Neural progenitor cell (in vitro differentiated cells): Measurements from ENCODE around the gene TFCP2L1. TPM values are rescaled to one million over a fixed set of nuclear protein-coding genes. Genes with fewer than 3 reads are reported as not detected.

Experiments
- DNase-seq: peaks from one replicate; pipeline ENCODE4 v3.0.0-alpha.2; 2016; ENCODE audit warnings: low spot score
- H2AFZ ChIP-seq: fragments of 200-600 bp; sonication (generic); replicated peaks from 2 replicates; pipeline ENCODE4 v1.6.1; 2016; ENCODE audit warnings: antibody characterized with exemption
- H3F3A ChIP-seq: fragments of 200-600 bp; sonication (generic); 2 replicates; pipeline ENCODE4 v1.6.1; 2016; ENCODE audit warnings: antibody characterized with exemption, low read depth
- H3K27ac ChIP-seq: fragments of 200-600 bp; sonication (generic); 2 replicates; pipeline ENCODE4 v1.5.1; 2016; ENCODE audit warnings: mild to moderate bottlenecking
- H3K27me3 ChIP-seq: fragments of 200-600 bp; sonication (generic); 2 replicates; pipeline ENCODE4 v1.6.1; 2016; ENCODE audit warnings: mild to moderate bottlenecking, moderate library complexity
- H3K36me3 ChIP-seq: fragments of 200-600 bp; sonication (generic); 2 replicates; pipeline ENCODE4 v1.5.1; 2016
- H3K4me1 ChIP-seq: fragments of 200-600 bp; sonication (generic); 2 replicates; pipeline ENCODE4 v1.6.1; 2016; ENCODE audit warnings: mixed run types
- H3K4me2 ChIP-seq: fragments of 200-600 bp; sonication (generic); 2 replicates; pipeline ENCODE4 v1.6.1; 2016
- H3K4me3 ChIP-seq: fragments of 200-600 bp; sonication (generic); 2 replicates; pipeline ENCODE4 v1.5.1; 2016
- H3K79me2 ChIP-seq: fragments of 200-600 bp; sonication (generic); 2 replicates; pipeline ENCODE4 v1.6.1; 2016; ENCODE audit warnings: low read depth
- H3K9ac ChIP-seq: fragments of 200-600 bp; sonication (generic); 2 replicates; pipeline ENCODE4 v1.6.1; 2016
- H3K9me3 ChIP-seq: fragments of 200-600 bp; sonication (generic); 2 replicates; pipeline ENCODE4 v1.5.1; 2016; ENCODE audit warnings: low read depth
- H4K20me1 ChIP-seq: fragments of 200-600 bp; sonication (generic); 2 replicates; pipeline ENCODE4 v1.6.1; 2016; ENCODE audit warnings: low read depth
- H3K27ac Mint-ChIP-seq: 3 replicates; pipeline ENCODE4 v1.8.0; 2021; ENCODE audit warnings: mixed read lengths
- H3K27me3 Mint-ChIP-seq: 2 replicates; pipeline ENCODE4 v1.8.0; 2022; ENCODE audit warnings: low read depth, mild to moderate bottlenecking, inconsistent platforms, moderate library complexity, mixed read lengths; ENCODE audit not compliant: insufficient read depth
- H3K36me3 Mint-ChIP-seq: 3 replicates; pipeline ENCODE4 v1.8.0; 2021; ENCODE audit warnings: mixed read lengths
- H3K4me1 Mint-ChIP-seq: 3 replicates; pipeline ENCODE4 v1.8.0; 2021; ENCODE audit warnings: mixed read lengths
- H3K4me3 Mint-ChIP-seq: 3 replicates; pipeline ENCODE4 v1.8.0; 2021; ENCODE audit warnings: mild to moderate bottlenecking, moderate library complexity, mixed read lengths
- H3K9me3 Mint-ChIP-seq: 3 replicates; pipeline ENCODE4 v1.8.0; 2020; ENCODE audit warnings: mixed read lengths
- CTCF ChIP-seq: fragments of 200-600 bp; sonication (generic); IDR thresholded peaks from 2 replicates; pipeline ENCODE4 v1.5.1; 2017; ENCODE audit warnings: antibody characterized with exemption, mild to moderate bottlenecking
- EZH2 ChIP-seq: fragments of 200-600 bp; sonication (generic); IDR thresholded peaks from 2 replicates; pipeline ENCODE4 v1.6.1; 2017; ENCODE audit warnings: antibody characterized with exemption, mild to moderate bottlenecking, moderate library complexity
- EZH2phosphoT487 ChIP-seq: fragments of 200-600 bp; sonication (generic); IDR thresholded peaks from 2 replicates; pipeline ENCODE4 v1.6.1; 2017; ENCODE audit warnings: antibody characterized with exemption
- total RNA-seq: library from RNA; depleted of rRNA; stranded (reverse); fragments of >200 nt; gene quantifications from 2 replicates; pipeline ENCODE4 v1.2.3, GENCODE V29; 2015; ENCODE audit warnings: low replicate concordance

The TFCP2L1 gene
- total RNA-seq, 1 donor from 2014 or later: 0.04 TPM

GRCh38 chr2:121214296-121214695 lies 70.7 kb downstream of the TFCP2L1 start:
- no peaks in the 10 kb centered on the region for H3K36me3 ChIP-seq
- H3K4me1 ChIP-seq: no peaks in the 10 kb centered on the region
- no peak overlapping the region for H3K27ac ChIP-seq
- Mint-ChIP-seq H3K27ac (no peak overlapping the region), H3K36me3 (no peaks in the 10 kb centered on the region), H3K9me3 (no peaks in the 10 kb centered on the region), H3K27me3 (peaks cover 2% of the 10 kb centered on the region), H3K4me3 (no peak overlapping the region), H3K4me1 (peaks cover 7% of the 10 kb centered on the region)
- TF ChIP-seq EZH2phosphoT487 (no peak), EZH2 (no peak), CTCF (no peak)
- no peaks in the 10 kb centered on the region for H4K20me1 ChIP-seq
- no peaks in the 10 kb centered on the region for H3K79me2 ChIP-seq
- DNase-seq: no peak
- no peak overlapping the region for H3K9ac ChIP-seq
- no peak overlapping the region for H3K4me2 ChIP-seq
- H3K4me3 ChIP-seq: no peak overlapping the region
- no peaks in the 10 kb centered on the region for H3K9me3 ChIP-seq
- no peaks in the 10 kb centered on the region for H3K27me3 ChIP-seq
- no peaks in the 10 kb centered on the region for H3F3A ChIP-seq
- H2AFZ ChIP-seq: no peak overlapping the region

GRCh38 chr2:121213386-121213785 lies 71.6 kb downstream of the TFCP2L1 start:
- no peak for DNase-seq
- Histone ChIP-seq H3K4me2 (no peak overlapping the region), H3K36me3 (no peaks in the 10 kb centered on the region), H3K4me1 (no peaks in the 10 kb centered on the region), H3K79me2 (no peaks in the 10 kb centered on the region), H4K20me1 (no peaks in the 10 kb centered on the region), H3K27me3 (no peaks in the 10 kb centered on the region), H3K9me3 (no peaks in the 10 kb centered on the region), H3K9ac (no peak overlapping the region), H3K27ac (no peak overlapping the region), H3F3A (no peaks in the 10 kb centered on the region), H2AFZ (no peak overlapping the region), H3K4me3 (no peak overlapping the region)
- no peaks in the 10 kb centered on the region for H3K9me3 Mint-ChIP-seq
- peaks cover 7% of the 10 kb centered on the region for H3K4me1 Mint-ChIP-seq
- TF ChIP-seq EZH2: no peak
- no peak for TF ChIP-seq EZH2phosphoT487
- TF ChIP-seq CTCF: no peak
- peaks cover 4% of the 10 kb centered on the region for H3K27me3 Mint-ChIP-seq
- no peaks in the 10 kb centered on the region for H3K36me3 Mint-ChIP-seq
- H3K4me3 Mint-ChIP-seq: no peak overlapping the region
- H3K27ac Mint-ChIP-seq: peak overlapping the region; percentile 29

GRCh38 chr2:121212661-121213325 lies 72.2 kb downstream of the TFCP2L1 start:
- no peaks in the 10 kb centered on the region for H3K4me1 ChIP-seq
- Mint-ChIP-seq H3K4me3 (no peak overlapping the region), H3K27ac (no peak overlapping the region), H3K9me3 (no peaks in the 10 kb centered on the region), H3K4me1 (peaks cover 7% of the 10 kb centered on the region), H3K36me3 (no peaks in the 10 kb centered on the region), H3K27me3 (peaks cover 4% of the 10 kb centered on the region)
- H3K9ac ChIP-seq: no peak overlapping the region
- H3F3A ChIP-seq: no peaks in the 10 kb centered on the region
- no peak overlapping the region for H3K4me2 ChIP-seq
- no peak for DNase-seq
- H3K27me3 ChIP-seq: no peaks in the 10 kb centered on the region
- TF ChIP-seq CTCF (no peak), EZH2phosphoT487 (no peak), EZH2 (no peak)
- no peak overlapping the region for H3K4me3 ChIP-seq
- no peaks in the 10 kb centered on the region for H3K79me2 ChIP-seq
- H3K36me3 ChIP-seq: no peaks in the 10 kb centered on the region
- H3K27ac ChIP-seq: no peak overlapping the region
- H2AFZ ChIP-seq: peak overlapping the region; percentile 9
- H3K9me3 ChIP-seq: no peaks in the 10 kb centered on the region
- no peaks in the 10 kb centered on the region for H4K20me1 ChIP-seq
